IPS-15b (cell line): Measurements from ENCODE around the gene PDCD2L.

Experiments
- H3K27me3 ChIP-seq: one replicate; pipeline ENCODE4 v1.6.1; 2013; ENCODE audit warnings: low read length; ENCODE audit not compliant: control insufficient read depth, insufficient read depth
- H3K36me3 ChIP-seq: one replicate; pipeline ENCODE4 v1.6.1; 2013; ENCODE audit warnings: low read length; ENCODE audit not compliant: control insufficient read depth, insufficient read depth
- H3K4me1 ChIP-seq: one replicate; pipeline ENCODE4 v1.6.1; 2013; ENCODE audit warnings: mild to moderate bottlenecking, low read length; ENCODE audit not compliant: control insufficient read depth, insufficient read depth
- H3K4me3 ChIP-seq: one replicate; pipeline ENCODE4 v1.5.1; 2013; ENCODE audit warnings: low read depth, low read length
- H3K9ac ChIP-seq: one replicate; pipeline ENCODE4 v1.6.1; 2013; ENCODE audit warnings: low read depth, mild to moderate bottlenecking, low read length
- H3K9me3 ChIP-seq: one replicate; pipeline ENCODE4 v1.6.1; 2013; ENCODE audit warnings: mild to moderate bottlenecking, low read length; ENCODE audit not compliant: control insufficient read depth, insufficient read depth

The PDCD2L gene

DNA sequence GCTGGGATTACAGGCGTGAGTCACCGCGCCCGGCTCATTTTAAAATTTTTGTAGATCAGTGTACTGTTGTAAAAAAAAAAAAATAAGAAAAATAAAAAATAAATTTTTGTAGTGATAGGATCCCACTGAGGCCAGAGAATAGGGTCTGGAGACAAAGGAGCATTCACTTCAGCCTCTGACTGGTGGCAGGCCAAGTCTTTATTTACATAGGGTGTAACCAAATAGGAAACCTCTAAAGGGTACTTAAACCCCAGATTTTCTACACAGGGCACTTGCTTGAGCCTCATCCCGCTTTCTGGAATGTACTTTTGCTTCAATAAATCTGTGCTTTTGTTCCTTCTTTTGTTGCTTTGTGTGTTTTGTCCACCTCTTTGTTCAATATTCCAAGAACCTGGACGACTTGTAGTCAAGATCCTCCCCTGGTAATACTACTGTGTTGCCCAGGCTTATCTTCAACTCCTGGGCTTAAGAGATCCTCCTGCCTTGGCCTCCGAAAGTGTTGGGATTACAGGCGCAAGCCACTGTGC is 2.1 kb upstream of the PDCD2L start:
- Histone ChIP-seq H3K9ac (no peak overlapping the region), H3K4me3 (no peak overlapping the region), H3K4me1 (no peaks in the 10 kb centered on the region), H3K27me3 (no peaks in the 10 kb centered on the region), H3K9me3 (no peaks in the 10 kb centered on the region), H3K36me3 (peaks cover 24% of the 10 kb centered on the region)

DNA sequence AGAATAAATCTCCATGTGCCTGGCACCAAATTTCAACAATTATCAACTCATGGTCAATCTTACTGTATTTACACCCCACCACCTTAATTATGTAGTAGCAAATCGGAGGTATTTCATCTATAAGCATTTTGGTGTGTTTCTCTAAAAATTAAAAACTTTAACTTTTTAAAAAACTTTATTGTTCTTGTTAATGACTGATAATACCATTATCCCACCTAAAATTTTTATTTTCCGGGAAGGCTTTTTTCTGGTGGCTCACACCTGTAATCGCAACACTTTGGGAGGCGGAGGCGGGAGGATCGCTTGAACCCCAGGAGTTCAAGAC is 453 bp upstream of the PDCD2L start:
- Histone ChIP-seq H3K4me3 (peak overlapping the region; percentile 99), H3K27me3 (no peaks in the 10 kb centered on the region), H3K36me3 (peaks cover 22% of the 10 kb centered on the region), H3K9ac (no peak overlapping the region), H3K4me1 (no peaks in the 10 kb centered on the region), H3K9me3 (no peaks in the 10 kb centered on the region)

DNA sequence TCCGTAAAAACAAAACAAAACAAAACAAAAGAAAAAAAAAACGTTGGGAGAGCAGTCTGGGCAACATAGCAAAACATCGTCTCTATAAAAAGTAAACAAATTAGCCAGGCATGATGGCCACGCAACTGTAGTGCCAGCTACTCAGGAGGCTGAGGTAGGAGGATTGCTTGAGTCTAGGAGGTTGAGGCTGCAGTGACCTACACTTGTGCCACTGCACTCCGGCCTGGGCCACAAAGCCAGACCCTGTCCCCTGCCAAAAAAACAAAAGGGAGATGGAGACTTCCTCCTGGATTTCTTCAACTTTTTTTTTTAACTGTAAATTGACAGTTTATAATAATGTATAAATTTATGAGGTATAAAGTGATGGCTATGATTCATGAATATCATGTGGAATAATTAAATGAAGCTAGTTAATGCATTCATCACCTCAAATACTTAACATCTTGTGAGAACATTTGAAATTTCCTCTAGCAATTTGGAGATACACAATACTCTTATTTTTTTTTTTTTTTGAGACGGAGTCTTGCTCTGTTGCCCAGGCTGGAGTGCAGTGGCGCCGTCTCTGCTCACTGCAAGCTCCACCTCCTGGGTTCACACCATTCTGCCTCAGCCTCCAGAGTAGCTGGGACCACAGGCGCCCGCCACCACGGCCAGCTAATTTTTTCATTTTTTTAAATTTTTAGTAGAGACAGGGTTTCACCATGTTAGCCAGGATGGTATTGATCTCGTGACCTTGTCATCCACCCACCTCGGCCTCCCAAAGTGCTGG is 1.9 kb downstream of the PDCD2L start:
- Histone ChIP-seq H3K4me1 (no peaks in the 10 kb centered on the region), H3K36me3 (peaks cover 18% of the 10 kb centered on the region), H3K9ac (no peak overlapping the region), H3K4me3 (no peak overlapping the region), H3K9me3 (no peaks in the 10 kb centered on the region), H3K27me3 (no peaks in the 10 kb centered on the region)

DNA sequence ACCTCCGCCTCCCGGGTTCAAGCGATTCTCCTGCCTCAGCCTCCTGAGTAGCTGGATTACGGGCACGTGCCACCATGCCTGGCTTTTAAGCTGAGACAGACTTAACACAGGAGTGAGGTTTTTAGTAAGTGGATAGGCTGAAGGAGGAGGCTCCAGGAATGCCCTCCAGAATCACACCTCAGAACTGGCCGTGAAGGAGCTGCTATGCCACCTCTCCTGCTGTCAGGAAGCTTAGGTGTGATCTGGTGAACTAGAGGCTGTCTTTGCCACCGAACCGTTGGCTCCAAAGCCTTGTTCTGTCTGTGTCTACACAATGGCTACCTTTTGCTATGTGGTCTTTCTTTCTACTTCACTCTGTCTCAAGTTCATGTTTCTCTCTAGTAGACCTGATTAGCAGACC is 4.2 kb downstream of the PDCD2L start:
- no peaks in the 10 kb centered on the region for H3K27me3 ChIP-seq
- no peak overlapping the region for H3K4me3 ChIP-seq
- H3K4me1 ChIP-seq, result no peaks in the 10 kb centered on the region
- no peak overlapping the region for H3K9ac ChIP-seq
- H3K36me3 ChIP-seq, result peaks cover 24% of the 10 kb centered on the region
- no peaks in the 10 kb centered on the region for H3K9me3 ChIP-seq

DNA sequence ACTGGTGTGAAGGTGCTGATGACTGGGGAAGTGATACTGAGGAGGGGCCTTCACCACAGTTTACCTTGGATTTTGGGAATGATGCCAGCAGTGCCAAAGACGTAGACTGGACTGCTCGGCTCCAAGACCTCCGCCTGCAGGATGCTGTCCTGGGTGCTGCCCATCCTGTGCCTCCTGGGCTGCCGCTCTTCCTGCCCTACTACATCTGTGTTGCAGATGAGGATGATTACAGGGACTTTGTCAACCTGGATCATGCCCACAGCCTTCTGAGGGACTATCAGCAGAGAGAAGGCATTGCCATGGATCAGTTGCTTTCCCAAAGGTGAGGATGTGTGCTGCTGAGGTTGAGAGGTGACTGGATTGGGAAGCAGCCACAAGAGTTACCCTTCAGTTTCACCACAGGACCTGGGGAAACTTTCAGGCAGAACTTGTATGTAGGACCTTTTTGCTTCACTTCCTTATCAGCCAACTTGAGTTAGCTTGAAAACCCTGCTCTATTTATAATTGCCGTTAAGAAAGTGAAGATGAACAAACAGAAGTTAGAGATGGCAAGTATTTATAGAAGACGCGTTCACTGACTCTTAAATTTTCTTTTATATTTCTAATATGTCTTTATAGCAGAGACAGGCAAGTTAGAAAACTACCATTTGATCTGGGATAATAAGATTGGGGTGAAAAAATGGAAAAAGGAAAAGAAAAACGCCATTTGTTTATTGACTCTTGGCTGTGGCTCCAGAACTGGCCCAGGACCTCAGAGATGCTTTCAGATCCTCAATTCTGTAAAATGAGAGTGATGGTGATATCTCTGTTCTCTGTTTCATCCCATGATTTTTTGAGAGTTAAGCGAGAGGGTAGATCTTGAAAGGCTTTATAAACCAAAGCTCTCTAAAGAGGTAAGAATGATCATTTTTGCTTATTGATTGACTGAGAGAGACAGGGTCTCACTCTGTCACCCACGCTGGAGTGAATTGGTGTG is 5.3 kb downstream of the PDCD2L start:
- Histone ChIP-seq H3K4me3 (no peak overlapping the region), H3K9ac (no peak overlapping the region), H3K9me3 (no peaks in the 10 kb centered on the region), H3K36me3 (peaks cover 26% of the 10 kb centered on the region), H3K4me1 (no peaks in the 10 kb centered on the region), H3K27me3 (no peaks in the 10 kb centered on the region)

DNA sequence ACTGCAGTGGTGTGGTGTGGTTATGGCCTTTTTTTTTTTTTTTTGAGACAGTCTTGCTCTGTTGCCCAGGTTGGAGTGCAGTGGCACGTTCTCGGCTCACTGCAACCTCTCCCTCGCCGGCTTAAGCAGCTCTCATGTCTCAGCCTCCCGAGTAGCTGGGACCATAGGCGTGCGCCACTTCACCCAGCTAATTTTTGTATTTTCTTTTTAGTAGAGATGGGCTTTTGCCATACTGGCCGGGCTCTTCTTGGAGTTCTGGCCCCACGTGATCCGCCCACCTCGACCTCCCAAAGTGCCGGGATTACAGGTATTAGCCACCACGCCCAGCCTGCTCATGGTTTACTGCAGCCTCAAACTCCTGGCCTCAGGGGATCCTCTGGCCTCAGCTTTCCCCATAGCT is 7.0 kb downstream of the PDCD2L start:
- no peak overlapping the region for H3K9ac ChIP-seq
- no peaks in the 10 kb centered on the region for H3K4me1 ChIP-seq
- peaks cover 41% of the 10 kb centered on the region for H3K36me3 ChIP-seq
- H3K9me3 ChIP-seq, result no peaks in the 10 kb centered on the region
- H3K27me3 ChIP-seq, result no peaks in the 10 kb centered on the region
- no peak overlapping the region for H3K4me3 ChIP-seq

DNA sequence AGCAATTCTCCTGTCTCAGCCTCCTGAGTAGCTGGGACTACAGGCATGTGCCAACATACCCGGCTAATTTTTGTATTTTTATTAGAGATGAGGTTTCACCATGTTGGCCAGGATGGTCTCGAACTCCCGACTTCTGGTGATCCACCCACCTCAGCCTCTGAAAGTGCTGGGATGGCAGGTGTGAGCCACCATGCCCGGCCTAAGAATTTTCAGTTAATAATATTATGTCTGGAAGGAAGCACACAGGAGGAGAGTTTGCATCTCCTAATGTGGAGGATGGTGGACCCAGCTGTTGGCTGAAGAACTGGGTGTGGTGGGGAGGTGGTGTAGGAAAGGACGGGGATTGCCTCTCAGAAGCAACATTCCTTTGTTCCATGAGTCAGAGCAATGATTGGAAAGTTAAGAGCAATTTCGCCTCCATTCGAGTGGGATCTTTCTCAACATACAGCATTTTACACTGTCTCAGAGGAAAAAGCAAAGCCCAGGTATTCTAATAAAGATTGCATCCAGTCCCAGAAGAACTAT is 11.9 kb downstream of the PDCD2L start:
- Histone ChIP-seq H3K27me3 (no peaks in the 10 kb centered on the region), H3K9ac (no peak overlapping the region), H3K4me3 (no peak overlapping the region), H3K4me1 (no peaks in the 10 kb centered on the region), H3K36me3 (peaks cover 29% of the 10 kb centered on the region), H3K9me3 (no peaks in the 10 kb centered on the region)

DNA sequence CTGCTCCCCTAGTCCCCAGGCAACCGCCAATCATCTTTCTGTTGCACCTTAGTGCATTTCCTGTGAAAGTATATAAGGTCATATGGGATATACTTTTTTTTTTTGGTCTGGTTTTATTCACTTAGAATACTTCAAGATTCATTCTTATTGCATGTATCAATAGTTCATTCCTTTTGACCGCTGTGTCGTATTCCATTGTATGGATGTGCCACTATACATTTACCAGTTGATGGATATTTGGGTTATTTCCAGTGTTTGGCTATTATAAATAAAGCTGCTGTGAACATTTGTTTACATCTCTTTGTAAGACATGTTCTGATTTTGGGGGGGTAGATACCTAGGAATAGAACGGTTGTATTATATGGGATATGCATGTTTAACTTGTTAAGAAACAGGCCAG is 14.1 kb downstream of the PDCD2L start:
- Histone ChIP-seq H3K27me3 (no peaks in the 10 kb centered on the region), H3K4me3 (no peak overlapping the region), H3K9ac (no peak overlapping the region), H3K36me3 (peaks cover 26% of the 10 kb centered on the region), H3K9me3 (no peaks in the 10 kb centered on the region), H3K4me1 (no peaks in the 10 kb centered on the region)

DNA sequence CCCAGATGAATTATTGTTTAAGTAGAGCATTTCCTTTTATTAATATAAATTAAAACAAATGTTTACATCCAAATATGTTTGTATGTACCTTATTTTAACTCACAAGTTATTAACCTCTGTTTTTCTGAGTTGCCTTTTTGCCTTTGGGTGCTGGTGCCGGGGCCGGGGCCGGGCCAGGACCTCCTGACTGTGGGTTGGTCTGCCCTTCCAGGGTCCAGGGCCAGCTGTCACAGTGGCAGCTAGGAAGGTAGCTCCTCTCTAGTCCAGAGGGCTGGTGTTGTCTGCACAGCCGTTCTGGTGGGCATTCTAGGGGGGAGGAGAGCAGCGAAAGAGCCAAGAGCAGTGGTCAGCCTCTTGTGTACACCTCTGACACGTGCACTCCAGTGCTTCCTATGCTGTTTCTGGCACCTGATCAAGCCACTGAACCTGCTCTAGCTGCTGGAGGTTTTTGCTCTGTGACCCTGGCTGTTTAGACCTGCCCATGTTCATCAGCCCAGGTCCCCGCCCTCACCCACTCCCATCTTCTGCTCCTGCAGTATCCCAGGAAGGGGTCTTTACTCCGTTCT is 22.0 kb downstream of the PDCD2L start:
- no peak overlapping the region for H3K4me3 ChIP-seq
- H3K4me1 ChIP-seq, result peaks cover 4% of the 10 kb centered on the region
- H3K9ac ChIP-seq, result no peak overlapping the region
- H3K27me3 ChIP-seq, result no peaks in the 10 kb centered on the region
- H3K9me3 ChIP-seq, result no peaks in the 10 kb centered on the region
- peaks cover 2% of the 10 kb centered on the region for H3K36me3 ChIP-seq

DNA sequence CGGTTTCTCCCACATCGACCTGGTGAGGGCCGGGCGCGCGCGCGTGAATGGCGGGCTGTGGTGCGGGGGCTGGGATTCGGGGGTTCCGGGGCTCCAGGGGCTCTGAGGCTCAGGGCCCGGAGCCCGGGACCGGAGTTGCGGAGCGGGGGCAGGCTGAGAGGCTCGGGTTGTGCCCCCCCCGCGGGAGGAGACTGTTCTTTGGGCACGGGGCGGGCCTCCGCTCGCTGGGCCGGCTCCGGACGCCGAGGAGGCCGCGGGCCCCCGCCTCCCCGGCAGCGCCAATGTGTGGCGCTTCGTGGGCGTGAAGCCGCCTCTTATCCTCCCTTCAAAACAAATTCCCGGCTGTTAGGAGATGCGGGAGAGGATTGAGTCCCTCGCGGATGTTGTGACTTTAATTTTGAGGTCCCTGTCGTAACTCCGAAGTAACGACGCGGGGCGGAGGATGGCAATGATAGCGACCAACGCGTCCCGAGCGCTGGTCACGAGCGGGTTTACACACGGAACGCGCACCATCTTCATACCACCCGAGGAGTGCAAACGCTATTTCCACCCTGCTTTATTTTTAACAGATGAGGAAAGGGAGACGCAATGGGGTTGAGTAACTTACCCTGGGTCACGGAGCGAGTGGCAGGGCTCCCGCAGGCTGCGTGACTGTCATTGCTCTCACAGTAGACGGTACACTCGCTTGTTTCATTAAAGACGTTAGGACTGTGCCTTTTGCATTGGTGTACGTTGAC is 24.5 kb downstream of the PDCD2L start:
- H3K9me3 ChIP-seq, result no peaks in the 10 kb centered on the region
- H3K4me3 ChIP-seq, result peak overlapping the region; percentile 94
- H3K27me3 ChIP-seq, result no peaks in the 10 kb centered on the region
- peaks cover 6% of the 10 kb centered on the region for H3K36me3 ChIP-seq
- H3K4me1 ChIP-seq, result peaks cover 4% of the 10 kb centered on the region
- H3K9ac ChIP-seq, result peak overlapping the region; percentile 87

DNA sequence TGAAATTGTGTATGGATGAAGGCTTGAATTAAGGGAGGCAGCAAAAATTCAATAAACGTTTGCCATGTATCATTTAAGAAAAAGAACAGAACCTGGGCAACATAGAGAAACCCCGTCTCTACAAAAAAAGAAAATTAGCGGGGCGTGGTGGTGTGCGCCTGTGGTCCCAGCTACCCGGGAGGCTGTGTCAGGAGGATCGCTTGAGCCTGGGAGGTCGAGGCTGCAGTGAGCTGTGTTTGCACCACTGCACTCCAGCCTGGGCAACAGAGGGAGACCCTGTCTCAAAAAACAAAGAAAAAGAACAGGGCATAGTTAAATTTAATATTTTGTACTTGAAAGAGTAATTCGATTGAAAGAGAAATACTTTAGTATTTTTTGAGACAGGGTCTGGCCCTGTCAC is 25.4 kb downstream of the PDCD2L start:
- Histone ChIP-seq H3K4me1 (peaks cover 4% of the 10 kb centered on the region), H3K36me3 (peaks cover 6% of the 10 kb centered on the region), H3K9me3 (no peaks in the 10 kb centered on the region), H3K4me3 (peak overlapping the region; percentile 94), H3K27me3 (no peaks in the 10 kb centered on the region), H3K9ac (no peak overlapping the region)
